Fibroblast of lung (primary cell): ENCODE measurements around the gene DCLK2.

Experiments
- CTCF ChIP-seq, 2 donors: IDR thresholded peaks in 1 of 2; conservative IDR thresholded peaks in 1 of 2; 1 replicate in 1 of 2; 2 replicates in 1 of 2; pipeline ENCODE4 v1.5.1; 2011 to 2012; ENCODE audit warnings: low read length in 2 of 2, control low read depth in 1 of 2, inconsistent platforms in 1 of 2, low read depth in 1 of 2, mild to moderate bottlenecking in 1 of 2
- EZH2 ChIP-seq: IDR thresholded peaks from 2 replicates; pipeline ENCODE4 v1.5.1; 2012; ENCODE audit warnings: low read length, control low read depth, mild to moderate bottlenecking; ENCODE audit errors: missing control alignments

GRCh38 chr4:150252741-150253140 lies 174.5 kb downstream of the DCLK2 start:
- TF ChIP-seq CTCF (conservative IDR thresholded peaks at IDR 0.05 in 1 of 2, IDR thresholded peaks at IDR 0.05 in 1 of 2; ENCODE audit: low read depth in 1 of 2, low read length in 2 of 2), result no peak
- no peak for TF ChIP-seq EZH2
